CD4-positive, alpha-beta T cell treated with Interleukin-21 for 1 hour (primary cell): ENCODE results near the gene ZNG1C.
"Not testable (repeated sequence)": the region's sequence is repeated elsewhere in the genome, so short reads cannot be mapped to it uniquely, and the experiment has no call there.

Experiments
- DNase-seq: peaks from one replicate; pipeline ENCODE4 v3.0.0-alpha.2; 2020

ZNG1C gene

DNA sequence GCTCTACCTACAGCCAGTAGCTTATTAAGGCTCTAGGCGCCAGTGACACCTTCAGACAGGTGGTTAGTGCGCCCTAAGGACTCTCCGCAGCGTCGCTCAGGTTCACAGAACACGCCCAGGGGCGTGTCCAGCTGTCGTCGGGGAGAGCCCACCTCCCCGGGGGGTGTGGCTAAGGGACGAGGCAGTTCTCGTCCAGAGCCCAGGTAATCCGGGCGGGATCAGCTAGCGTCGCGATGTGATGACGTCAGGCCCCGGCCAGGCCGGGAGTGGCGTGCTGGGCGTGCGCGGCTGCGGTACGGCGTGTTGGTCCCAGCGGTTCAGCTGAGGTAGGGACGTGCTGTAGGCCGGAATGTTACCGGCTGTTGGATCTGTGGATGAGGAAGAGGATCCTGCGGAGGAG lies at the start of gene ZNG1C:
Gene ZNG1C (plus strand): TSS at position 301 of the 400 bp plus-strand sequence. CDS start 49 bp downstream, at position 350.
- not testable (repeated sequence) for DNase-seq

DNA sequence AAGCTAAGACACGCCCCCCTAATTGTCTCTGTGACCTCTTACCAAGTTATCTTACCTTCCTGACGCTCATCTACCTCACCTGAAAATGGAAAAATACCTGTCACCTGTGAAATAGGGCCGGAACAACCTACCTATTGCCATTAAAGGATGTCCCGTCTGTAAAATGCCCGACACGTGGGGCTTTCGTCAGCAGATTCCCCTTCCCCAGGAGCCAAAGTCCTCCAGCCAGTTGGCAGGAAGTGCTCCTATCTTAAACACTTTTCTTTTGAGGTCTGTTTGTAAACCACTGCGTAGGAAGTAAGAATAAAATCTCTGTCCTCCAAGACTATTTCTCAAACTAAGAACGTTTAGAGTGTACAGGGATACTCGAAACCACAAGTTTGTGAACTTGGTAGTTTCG lies 654 bp downstream of the ZNG1C start:
- DNase-seq, result not testable (repeated sequence)

DNA sequence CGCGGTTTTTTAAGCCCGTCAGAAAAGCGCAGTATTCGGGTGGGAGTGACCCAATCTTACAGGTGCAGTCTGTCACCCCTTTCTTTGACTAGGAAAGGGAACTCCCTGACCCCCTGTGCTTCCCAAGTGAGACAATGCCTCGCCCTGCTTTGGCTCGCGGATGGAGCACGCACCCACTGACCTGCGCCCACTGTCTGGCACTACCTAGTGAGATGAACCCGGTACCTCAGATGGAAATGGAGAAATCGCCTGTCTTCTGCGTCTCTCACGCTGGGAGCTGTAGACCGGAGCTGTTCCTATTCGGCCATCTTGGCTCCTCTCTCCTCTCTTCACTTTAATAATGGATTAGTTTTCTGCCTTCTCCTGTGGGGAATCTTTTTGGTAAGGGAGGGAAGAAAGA lies 39.3 kb downstream of the ZNG1C start:
- not testable (repeated sequence) for DNase-seq

DNA sequence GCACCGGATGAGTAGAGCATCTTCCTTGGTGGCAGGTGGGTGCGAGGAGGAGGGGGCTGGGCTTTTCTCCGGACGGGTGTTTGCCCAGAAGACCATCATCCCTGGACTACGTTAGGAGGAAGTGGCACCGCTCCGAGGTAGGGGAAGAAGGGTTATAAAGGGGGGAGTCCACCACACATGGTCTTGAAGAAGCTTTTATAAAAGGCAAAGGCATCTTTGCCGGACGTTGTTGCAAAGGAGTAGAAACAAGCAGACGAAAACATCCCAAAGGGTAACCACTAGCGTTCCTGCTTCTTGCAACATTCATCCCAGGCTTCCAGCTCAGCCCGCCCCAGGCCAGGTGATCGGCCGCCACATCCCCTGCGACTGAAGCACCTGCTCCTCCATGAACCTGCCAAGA lies 60.8 kb downstream of the ZNG1C start, which contains the start of gene FOXD4L3:
Gene FOXD4L3 (plus strand): TSS at position 301 of the 400 bp plus-strand sequence. CDS start 85 bp downstream, at position 386.
- not testable (repeated sequence) for DNase-seq

DNA sequence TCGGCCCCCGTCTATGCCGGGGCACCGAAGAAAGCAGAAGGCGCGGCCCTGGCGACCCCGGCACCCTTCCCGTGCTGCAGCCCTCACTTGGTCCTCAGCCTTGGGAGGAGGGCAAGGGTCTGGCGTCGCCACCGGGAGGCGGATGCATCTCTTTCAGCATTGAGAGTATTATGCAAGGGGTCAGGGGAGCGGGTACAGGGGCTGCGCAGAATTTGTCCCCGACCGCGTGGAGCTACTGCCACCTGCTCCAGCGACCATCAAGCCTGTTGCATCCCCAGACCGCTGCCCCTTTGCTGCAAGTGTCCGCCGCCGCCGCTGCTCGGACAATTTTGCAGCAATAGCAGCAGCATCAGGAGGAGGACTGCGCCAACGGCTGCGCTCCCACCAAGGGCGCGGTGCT lies 62.0 kb downstream of the ZNG1C start:
- not testable (repeated sequence) for DNase-seq

DNA sequence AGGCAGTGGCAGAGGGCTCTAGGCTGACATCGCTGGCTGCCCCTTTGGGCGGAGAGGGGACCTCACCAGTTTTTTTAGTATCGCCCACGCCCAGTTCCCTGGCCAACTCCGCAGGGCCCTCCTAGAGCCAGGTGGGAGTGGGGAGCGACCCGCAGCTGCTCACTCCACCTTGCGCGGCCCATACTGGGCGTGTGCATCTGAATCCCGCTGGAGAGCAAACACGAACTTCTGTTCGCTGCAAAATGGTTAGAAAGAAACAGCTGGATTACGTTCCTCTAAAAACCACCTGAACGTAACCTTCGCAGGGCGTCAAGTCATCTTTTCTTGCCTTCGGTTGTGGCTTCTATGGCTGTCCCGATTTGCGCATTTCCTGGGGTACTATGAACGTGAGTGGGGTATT lies 62.4 kb downstream of the ZNG1C start:
- not testable (repeated sequence) for DNase-seq

DNA sequence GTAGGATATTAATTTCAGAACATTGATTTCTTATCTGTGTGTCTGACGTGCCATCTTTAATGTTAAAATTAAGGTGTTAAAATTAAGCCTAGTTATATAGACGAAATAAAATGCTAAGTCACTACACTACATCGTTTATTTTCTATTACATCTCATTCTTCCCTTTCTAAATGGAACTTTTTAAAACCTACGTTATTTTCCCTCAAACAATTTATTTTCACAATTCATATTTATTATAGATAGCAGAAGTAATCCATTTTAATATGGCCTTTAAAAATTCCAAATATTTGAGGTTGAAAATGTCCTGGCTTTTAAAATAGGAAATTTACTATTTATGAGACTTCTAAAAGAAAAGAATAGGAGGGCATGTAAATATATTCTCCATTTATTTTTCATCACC lies 63.0 kb downstream of the ZNG1C start:
- DNase-seq, result not testable (repeated sequence)

DNA sequence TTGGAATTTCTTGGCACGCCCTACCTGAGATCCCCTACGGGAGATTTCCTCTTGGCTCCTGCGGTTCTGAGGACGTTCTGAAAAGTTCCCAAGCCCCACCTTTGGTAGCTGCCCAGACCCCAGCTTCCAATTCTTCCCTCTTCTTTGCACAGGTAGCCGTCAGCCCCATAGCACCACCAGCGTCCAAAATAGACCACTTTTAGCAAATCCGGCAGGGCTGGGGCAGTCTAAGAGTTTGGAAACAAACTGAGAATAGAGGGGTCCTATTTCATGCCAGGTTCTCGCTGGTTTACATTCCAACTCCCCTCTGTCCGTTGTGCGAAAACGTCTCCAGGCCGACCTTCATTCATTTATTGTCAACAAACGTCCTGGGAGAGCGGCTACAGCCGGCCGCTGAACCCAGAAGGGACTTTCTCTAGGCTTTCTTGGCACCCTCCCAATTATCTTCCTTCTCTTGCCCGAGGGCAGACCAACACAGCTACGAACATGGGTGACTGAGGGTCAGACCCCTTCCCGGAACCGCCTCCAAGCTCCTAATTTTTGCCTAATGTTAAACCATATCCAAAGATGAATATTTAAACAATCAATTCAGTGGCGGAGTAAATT lies 64.0 kb downstream of the ZNG1C start:
- not testable (repeated sequence) for DNase-seq

DNA sequence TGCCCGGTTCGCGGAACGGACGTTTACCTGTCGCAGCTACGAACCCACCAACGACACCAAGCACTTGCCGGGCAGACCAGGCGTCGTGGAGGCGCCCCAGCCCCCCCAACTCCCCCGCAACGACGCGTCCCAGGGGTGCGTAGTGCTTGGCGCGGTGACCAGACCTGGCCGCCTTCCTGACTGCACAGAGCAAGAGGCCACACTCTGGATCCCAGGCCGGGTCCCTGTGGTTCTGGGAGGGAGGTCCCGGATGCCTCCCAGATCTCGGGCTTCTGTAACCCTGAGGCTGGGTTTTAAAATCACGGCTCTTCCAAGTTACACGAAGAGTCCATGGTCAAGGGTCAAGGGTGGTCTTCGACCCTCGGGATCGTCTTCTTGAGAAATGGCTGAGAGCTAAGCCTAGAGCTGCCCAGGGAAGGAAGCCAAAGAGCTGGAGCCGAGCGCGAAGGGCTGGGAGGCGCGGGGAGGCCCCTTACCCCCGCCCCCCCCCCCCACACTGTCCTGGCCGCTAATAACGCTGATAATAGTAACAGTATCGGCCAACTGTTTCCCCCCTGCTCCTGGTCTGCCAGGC lies 64.7 kb downstream of the ZNG1C start:
- DNase-seq, result not testable (repeated sequence)

DNA sequence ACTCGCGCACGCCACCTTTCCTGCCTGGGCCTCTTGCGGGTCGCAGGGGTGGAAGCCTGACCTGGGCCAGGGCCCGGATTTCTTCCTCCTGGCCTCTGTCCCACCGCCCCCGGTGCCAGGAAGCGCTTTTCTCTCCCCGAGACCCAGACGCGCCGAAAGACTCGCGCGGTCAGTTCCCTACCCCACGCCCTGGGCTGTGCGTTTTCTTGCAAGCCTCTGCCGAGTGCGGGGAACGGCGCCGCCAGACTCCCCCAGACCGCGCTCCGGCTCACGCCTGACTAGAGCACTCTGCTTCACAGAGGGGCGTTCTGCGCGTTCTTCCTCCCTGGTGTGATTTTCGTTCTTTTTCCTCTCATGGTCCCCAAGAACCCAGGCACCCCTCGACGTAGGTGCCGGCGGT lies 65.3 kb downstream of the ZNG1C start:
- DNase-seq, result not testable (repeated sequence)

DNA sequence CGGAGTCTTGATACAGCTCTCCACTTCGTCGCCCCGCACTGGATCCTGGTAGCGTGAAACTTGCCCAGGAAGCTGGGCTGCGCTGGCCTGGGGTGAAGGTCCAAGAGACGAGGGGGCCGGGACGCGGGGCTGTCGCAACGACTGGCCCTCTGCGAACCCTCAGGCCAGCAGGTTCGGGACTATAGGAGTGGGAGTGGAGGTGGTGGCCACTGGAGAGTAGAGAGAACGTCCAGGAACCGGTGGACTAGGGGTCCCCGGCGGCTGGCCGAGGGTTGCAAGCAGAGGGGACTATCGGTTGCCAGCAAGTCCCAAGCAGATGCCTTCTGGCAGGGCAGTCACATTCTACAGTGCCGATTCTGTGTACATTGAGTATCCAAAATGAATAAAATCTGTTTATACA lies 65.9 kb downstream of the ZNG1C start:
- not testable (repeated sequence) for DNase-seq

DNA sequence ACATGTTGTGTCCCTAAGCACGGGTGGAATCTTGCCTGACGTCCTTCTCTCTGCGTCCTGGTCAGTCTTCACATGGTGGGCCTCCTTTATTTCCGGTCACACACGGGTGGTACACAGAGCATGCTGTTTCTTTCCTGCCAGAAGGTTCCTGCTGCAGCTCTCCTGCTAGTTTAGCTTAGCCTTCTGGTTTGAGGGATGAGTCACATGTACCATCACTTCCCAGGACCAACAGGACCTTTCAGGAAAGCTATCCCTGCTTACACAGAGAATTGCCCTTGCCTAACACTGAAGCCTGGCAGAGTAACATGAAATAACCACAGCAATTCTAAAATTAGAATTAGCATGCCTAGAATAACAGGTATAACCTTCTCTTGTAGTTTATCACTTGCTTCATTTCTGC lies 69.4 kb downstream of the ZNG1C start:
- not testable (repeated sequence) for DNase-seq

DNA sequence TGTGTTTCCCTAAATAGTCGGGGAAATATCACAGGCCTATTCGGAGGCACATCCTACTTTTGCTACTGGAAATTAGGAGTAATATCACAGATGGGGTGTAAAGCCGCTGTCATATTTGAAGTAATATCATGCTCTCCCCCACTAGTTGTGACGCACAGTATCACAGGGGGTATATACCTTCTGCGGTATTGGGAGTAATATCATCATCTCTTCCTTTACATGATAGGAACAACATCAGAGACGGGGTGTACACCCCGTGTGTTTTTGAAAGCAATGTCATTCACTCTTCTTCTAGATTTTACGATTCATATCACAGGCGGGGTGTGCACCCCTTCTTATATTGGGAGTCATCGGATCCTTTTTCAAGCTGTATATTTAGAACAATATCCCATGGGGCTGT lies 76.4 kb downstream of the ZNG1C start:
- not testable (repeated sequence) for DNase-seq

DNA sequence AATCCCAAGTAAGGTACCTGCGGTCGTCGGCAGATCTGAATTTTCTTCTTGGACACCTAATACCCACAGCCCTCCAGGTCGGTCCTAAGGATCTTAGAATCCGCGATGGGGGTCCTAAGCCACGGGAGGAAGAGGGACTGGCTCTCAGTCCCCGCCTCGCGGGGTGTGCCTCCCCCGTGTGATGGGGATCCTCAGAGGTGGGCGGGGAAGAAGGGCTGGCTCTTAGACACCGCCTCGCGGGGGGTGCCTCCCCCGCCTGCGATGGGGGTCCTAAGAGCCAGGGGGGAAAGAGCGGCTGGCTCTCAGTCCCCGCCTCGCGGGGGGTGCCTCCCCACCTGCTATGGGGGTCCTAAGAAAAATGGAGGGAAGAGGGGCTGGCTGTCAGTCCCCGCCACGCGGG lies 82.0 kb downstream of the ZNG1C start:
- not testable (repeated sequence) for DNase-seq

DNA sequence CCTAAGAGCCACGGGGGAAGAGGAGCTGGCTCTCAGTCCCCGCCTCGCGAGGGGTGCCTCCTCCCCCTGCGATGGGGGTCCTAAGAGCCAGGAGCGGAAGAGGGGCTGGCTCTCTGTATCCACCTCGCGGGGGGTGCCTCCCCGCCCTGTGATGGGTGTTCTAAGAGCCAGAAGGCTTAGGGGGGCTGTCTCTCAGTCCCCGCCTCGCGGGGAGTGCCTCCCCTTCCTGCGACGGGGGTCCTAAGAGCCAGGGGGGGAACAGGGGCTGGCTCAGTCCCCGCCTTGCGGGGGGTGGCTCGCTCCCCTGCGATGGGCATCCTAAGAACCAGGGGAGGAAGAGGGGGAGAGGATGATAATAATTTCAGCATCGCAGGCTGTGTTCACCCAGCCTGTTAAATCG lies 82.7 kb downstream of the ZNG1C start:
- DNase-seq, result not testable (repeated sequence)

DNA sequence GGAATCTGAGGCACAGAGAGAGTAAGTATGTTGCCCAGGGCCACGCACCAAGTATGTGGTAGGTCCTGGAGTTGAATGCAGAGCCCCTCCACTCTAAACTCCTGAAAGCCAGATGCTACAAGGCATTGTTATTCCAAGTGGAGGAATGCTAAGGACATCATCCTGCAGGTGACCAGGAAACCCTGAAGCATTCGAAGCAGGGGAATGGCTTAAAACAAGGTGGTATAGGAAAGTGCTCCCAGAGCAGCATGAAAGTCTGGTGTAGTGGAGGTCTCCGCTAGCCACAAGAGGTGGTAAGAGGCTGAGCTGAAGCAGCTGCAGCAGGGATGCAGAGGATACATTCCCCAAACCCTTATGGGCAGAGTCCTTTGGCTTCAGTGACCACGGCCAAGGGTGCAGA lies 87.3 kb downstream of the ZNG1C start:
- not testable (repeated sequence) for DNase-seq

DNA sequence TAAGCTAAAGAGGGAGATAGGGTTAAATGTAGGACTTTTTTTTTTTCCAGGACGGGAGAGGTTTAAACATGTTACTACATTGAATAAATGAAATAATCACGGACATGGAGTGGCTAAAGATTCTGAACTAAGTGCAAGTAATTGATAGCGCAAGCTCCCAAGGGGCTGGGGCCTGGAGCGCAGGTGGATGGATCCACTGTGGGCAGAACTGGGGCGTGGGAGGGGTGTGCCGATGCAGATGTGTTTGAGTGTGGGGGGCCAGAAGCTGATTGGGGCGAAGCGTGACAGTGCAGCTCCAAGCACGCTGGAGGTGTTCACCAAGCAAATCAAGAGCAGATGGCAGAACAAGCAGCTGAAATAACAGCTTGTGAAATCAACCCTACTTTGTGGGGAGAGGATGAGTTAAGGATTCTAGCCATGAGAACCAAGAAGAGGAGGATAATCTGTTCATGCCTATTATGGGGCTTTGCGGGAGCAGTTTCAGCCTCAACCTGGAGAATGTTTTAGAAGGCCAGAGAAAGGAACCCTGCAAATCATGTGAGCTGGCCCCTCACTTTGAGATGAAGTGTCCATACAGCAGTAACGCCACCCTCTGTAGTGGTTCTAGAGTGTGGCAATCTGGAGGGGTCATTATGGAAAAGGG lies 88.9 kb downstream of the ZNG1C start:
- not testable (repeated sequence) for DNase-seq

DNA sequence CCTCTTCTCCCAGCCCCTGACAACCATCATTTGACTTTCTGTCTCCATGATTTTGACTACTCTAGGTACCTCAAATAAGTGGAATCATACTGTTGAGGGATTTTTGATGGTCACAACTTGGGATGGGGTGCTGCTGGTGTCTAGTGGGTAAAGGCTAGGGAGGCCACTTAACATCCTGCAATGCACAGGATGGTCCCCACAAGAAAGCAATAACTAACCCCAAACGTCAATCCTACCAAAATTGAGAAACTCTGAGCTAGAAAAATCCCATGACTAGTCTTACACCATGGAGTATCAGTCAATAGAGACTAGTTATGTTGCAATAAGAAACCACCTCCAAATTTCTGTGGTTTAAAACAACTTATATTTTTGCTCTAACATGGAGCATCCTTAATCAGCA lies 90.3 kb downstream of the ZNG1C start:
- DNase-seq, result not testable (repeated sequence)

DNA sequence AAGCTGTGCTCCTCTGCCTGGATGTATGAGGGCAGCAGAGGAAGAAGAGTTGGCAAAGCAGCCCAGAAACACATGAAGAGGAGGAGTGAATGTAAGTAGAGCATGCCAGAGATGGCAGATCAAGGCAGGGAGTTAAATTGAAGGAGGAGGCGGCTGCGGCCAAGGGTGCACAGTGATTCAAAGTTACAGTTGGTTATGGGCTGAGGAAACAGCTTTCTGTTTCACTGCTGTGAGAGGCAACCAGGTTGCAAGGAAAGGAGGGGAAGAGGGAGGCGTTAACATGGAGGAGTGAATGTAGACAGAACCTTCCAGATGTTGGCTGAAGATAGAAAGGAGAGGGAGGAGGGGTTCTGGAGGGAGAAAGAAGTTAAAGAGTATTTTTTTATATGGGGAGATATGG lies 94.2 kb downstream of the ZNG1C start:
- not testable (repeated sequence) for DNase-seq

DNA sequence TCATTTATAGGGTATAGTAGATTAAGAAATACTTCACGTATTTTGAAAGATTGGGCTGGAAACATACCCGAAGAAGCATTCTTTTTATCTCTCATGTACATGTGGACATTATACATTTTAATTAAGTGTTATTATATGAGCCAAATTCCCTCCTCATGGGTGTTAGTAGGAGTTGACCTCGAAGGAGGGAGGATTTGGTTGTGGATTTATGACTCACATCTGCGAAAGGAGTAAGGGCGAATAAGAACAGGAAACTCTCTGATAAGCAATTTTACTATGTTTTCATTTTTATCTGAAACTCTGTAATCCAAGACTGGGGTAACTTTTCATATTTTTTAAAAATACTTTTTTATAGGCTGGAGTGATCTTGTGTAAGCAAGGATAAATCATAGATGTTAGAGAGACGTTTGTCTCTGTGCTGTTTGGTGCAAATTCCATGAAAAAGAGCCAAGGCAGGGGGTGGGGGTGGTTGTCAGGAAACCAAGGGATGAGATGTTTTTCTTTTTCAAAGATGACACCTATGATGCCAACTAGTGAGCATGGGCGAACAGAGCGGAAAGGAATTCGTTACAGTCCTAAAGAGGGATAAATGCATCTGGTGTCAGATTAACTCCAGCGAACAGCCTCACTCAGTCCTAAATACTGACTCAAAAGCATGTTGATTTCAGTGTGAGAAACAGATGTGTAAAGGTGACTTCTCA lies 95.0 kb downstream of the ZNG1C start:
- not testable (repeated sequence) for DNase-seq

DNA sequence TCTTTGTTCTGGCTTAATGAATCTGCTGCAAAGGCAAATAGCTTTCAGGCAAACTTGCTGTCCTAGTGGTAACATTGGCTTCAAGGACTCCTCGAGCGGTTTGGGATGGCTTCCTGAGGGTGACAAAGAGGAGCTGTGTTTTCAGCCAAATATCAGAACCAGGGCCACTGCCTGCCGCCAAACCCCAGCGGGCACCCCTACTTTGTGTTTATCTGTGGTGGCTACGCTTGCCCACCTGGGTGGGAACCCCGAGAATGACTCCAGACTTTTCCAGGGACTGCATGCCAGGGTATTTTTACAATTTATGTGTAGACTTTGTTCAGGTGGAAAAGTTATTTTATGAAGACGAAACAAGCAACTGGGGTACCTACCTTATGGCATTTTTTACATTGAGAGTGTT lies 96.2 kb downstream of the ZNG1C start:
- not testable (repeated sequence) for DNase-seq

DNA sequence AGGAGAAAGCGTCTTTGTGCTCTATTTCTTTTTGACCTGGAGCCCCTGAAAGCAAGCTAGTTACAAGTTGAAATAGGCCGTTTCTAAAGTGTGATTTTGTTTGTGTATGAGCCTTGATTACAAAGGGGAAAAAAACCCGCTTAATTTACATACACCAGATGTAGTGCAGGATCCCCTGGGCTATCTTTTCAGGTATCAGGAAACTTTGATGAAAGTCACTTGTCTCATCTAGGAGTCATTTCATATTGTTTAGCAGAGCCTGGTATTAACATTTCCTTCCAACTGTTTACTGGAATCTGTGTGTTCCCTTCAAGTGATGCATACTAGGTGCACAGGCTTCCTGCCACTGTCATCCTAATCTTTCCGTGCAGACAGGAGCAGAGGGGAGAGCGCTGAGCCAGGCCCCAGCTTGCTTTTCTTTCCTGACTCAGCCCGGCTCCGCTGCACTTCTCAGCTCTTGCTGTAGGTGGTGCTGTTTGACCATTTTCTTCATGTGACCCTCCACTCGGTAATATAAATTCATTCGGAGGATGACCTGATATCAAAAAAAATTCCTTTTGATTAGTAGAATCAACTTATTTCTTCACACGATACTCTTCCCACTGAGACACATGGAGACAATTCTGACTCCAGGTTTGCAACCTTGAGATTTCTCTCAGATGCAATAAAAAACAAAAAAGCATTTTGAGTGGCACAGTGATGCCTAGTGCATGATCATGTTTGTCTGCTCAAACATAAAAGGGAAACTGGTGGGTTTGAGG lies 100.7 kb downstream of the ZNG1C start:
- DNase-seq, result not testable (repeated sequence)

DNA sequence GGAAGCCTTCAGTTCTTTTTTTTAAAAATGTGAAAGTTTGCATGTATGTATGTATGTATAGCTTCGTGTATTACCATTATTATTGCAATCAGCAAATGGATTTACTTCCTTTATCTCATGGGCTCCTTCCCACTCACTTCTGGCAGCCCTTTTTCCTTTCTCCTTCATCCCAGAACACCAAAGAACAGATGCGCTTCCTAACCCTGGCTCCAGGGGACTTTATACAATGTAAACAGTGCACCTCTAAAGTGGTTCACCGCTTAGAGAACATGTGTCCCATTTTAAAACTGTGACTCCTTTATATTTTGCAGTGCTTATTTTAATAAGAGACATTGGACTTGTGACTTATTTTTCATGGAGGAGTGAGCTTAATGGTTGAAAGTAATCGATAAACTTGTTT lies 101.5 kb downstream of the ZNG1C start:
- not testable (repeated sequence) for DNase-seq
